ENCODE data around the gene COBL. TPM values are rescaled to one million over a fixed set of nuclear protein-coding genes. Genes with fewer than 3 reads are reported as not detected.

The COBL gene
- total RNA-seq, 1 experiment from 2014 or later = 51.4 TPM

DNA sequence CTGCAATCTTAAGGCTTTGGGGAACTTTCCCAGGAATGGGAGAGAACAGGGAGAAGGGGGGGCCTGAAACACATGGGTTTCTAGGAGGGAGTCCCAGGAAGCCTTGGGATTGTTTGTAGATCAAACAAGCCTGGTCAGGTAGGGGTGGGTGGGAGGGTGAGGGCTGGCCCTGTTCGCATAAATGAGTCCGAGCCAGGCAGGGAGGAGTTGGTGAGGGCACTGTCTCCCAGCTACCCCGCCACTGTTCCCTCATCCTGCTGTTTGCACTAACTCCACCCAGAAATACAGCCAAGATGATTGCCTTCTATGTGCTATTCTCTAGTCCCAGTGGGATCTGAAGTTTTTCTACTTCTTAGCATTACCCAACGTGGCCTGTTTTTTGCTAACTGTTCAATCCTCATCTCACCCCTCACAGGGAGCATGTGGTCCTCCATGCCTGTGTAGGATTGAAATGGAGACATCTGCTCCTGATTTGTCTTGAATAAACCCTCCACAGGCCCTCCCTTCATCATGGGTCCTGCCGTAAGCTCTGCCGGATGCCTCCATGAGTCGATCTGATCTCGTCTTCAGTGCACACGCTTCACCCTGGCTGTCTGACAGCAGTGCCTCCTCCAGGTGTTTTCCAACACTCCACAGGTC is 257.0 kb downstream of the COBL start:
- no TSS peak for BruUV-seq (replicated peaks)
- H3K9me2 ChIP-seq (ENCODE audit: insufficient read depth) = no peaks in the 10 kb centered on the region
- H3K9me3 ChIP-seq (ENCODE audit: insufficient read depth, low read depth) = no peaks in the 10 kb centered on the region
- H2AFZ ChIP-seq = no peak overlapping the region
- no peak for DNase-seq
- no peak overlapping the region for H3K27ac ChIP-seq
- no peaks in the 10 kb centered on the region for H3F3A ChIP-seq (ENCODE audit: insufficient read depth, low read depth)
- H3K4me2 ChIP-seq = no peak overlapping the region
- no peaks in the 10 kb centered on the region for H4K20me1 ChIP-seq (ENCODE audit: insufficient read depth)
- TF ChIP-seq CTCF (conservative IDR thresholded peaks at IDR 0.05) (no peak), EZH2 (IDR thresholded peaks at IDR 0.05; ENCODE audit: low read depth) (no peak)
- H3K4me3 ChIP-seq = no peak overlapping the region
- CTCF ChIA-PET = no interaction called here
- no peaks in the 10 kb centered on the region for H3K79me2 ChIP-seq (ENCODE audit: low read depth)
- no peaks in the 10 kb centered on the region for H3K4me1 ChIP-seq (replicated peaks; ENCODE audit: insufficient read depth)
- POLR2A ChIA-PET (ENCODE audit: unreplicated experiment) = interaction anchor here (0.5 to 0.7 kb wide), 3 partner anchors 30 to 351 kb away, joined by 3 to 13 read pairs (median 3); no protein-coding TSS in a partner anchor
- no peaks in the 10 kb centered on the region for H3K27me3 ChIP-seq (ENCODE audit: insufficient read depth, low read depth)
- no peaks in the 10 kb centered on the region for H3K36me3 ChIP-seq (ENCODE audit: low read depth)
- intact Hi-C loops (cut with micrococcal nuclease; ENCODE audit: unreplicated experiment) = no loop called here

DNA sequence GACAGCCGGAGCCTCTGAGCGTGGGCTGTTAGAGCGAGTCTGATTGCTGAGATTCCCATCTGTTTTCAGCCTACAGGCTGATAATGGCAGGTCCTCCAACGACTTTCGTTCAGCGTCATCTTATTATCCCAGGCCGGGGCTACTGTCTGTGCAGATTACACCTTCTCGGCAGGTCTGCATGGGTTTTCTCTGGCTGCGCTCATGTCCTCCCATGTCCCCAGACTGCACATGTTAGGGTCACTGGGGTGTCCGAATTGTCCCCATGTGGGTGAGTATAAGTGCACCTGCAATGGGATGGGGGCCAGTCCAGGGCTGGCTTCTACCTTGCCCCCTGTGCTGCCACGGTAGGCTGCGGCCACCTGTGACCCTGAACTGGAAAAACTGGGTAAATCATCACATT is 257.8 kb downstream of the COBL start:
- H3K27me3 ChIP-seq (ENCODE audit: insufficient read depth, low read depth) = no peaks in the 10 kb centered on the region
- H3K9me3 ChIP-seq (ENCODE audit: insufficient read depth, low read depth) = no peaks in the 10 kb centered on the region
- intact Hi-C loops (cut with micrococcal nuclease; ENCODE audit: unreplicated experiment) = no loop called here
- POLR2A ChIA-PET (ENCODE audit: unreplicated experiment) = interaction anchor here (0.6 kb wide), 1 partner anchor 68 kb away, joined by 3 read pairs; no protein-coding TSS in a partner anchor
- no peaks in the 10 kb centered on the region for H3K79me2 ChIP-seq (ENCODE audit: low read depth)
- CTCF ChIA-PET = no interaction called here
- no peak overlapping the region for H2AFZ ChIP-seq
- H3K4me3 ChIP-seq = no peak overlapping the region
- H3K4me2 ChIP-seq = no peak overlapping the region
- TF ChIP-seq CTCF (conservative IDR thresholded peaks at IDR 0.05) = no peak
- no peak for TF ChIP-seq EZH2 (IDR thresholded peaks at IDR 0.05; ENCODE audit: low read depth)
- no peak for DNase-seq
- no peaks in the 10 kb centered on the region for H3K9me2 ChIP-seq (ENCODE audit: insufficient read depth)
- H3K4me1 ChIP-seq (replicated peaks; ENCODE audit: insufficient read depth) = no peaks in the 10 kb centered on the region
- H4K20me1 ChIP-seq (ENCODE audit: insufficient read depth) = no peaks in the 10 kb centered on the region
- no TSS peak for BruUV-seq (replicated peaks)
- H3K27ac ChIP-seq = no peak overlapping the region
- no peaks in the 10 kb centered on the region for H3F3A ChIP-seq (ENCODE audit: insufficient read depth, low read depth)
- H3K36me3 ChIP-seq (ENCODE audit: low read depth) = no peaks in the 10 kb centered on the region

DNA sequence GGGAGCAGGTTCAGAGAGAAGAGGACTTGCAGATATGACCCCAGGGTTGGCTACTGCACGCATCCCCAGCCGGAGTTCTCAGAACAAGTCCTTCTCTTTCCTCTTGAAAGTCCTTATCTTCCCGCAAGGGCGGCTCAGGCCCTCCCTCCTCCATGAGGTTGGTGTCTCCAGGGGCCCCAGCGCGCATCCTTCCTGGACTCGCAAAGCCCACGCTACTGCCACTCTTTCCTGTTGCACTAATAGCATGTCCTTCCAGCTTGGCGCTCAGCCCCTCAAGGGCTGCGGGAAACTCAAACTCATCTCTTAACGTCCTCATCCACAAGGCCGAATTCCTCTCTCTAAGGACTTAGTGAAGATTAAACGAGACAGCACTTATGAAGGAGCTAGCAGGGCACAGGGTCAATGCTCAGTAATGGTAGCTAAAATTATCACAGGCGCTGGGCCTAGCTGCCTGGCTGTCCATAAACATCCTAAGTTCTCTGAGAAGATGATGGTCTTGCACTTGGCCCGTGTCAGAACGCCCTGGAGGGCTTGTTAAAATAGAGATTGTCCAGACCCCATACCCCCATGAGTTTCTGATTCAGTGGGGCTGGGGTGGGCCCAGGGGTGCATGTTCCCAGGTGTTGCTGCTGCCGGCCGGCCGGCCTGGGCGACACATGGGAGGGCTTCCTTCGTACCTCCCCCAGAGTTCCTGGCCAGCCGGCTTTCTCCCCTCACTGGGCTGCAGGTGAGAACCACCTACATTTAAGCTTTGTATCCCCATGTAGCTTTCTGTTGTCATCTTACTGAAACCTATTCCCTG is 261.4 kb downstream of the COBL start:
- intact Hi-C loops (cut with micrococcal nuclease; ENCODE audit: unreplicated experiment) = no loop called here
- TF ChIP-seq EZH2 (IDR thresholded peaks at IDR 0.05; ENCODE audit: low read depth) (no peak), CTCF (conservative IDR thresholded peaks at IDR 0.05) (no peak)
- Histone ChIP-seq H3K27ac (no peak overlapping the region), H3K4me2 (no peak overlapping the region), H2AFZ (no peak overlapping the region), H3K4me3 (no peak overlapping the region), H3K27me3 (ENCODE audit: insufficient read depth, low read depth) (no peaks in the 10 kb centered on the region), H3K4me1 (replicated peaks; ENCODE audit: insufficient read depth) (no peaks in the 10 kb centered on the region), H3K36me3 (ENCODE audit: low read depth) (no peaks in the 10 kb centered on the region), H3F3A (ENCODE audit: insufficient read depth, low read depth) (no peaks in the 10 kb centered on the region), H3K79me2 (ENCODE audit: low read depth) (no peaks in the 10 kb centered on the region), H3K9me2 (ENCODE audit: insufficient read depth) (no peaks in the 10 kb centered on the region; the same call in 1 of the 2 replicates), H4K20me1 (ENCODE audit: insufficient read depth) (no peaks in the 10 kb centered on the region), H3K9me3 (ENCODE audit: insufficient read depth, low read depth) (no peaks in the 10 kb centered on the region)
- ChIA-PET CTCF (no interaction called here), POLR2A (ENCODE audit: unreplicated experiment) (no interaction called here)
- no TSS peak for BruUV-seq (replicated peaks)
- no peak for DNase-seq
